Measurements from ENCODE around the gene LAMC1.

The LAMC1 gene

GRCh38 chr1:183180218-183180617, 157.0 kb downstream of the LAMC1 start:
- no peaks in the 10 kb centered on the region for H3K36me3 ChIP-seq (ENCODE audit: low read length)
- H3K79me2 ChIP-seq (ENCODE audit: insufficient read depth, low read length) = no peaks in the 10 kb centered on the region
- H3K27ac ChIP-seq (ENCODE audit: low read depth, low read length) = no peak overlapping the region
- H3K4me3 ChIP-seq (ENCODE audit: insufficient read depth, low read length, poor library complexity, severe bottlenecking) = no peak overlapping the region
- no peaks in the 10 kb centered on the region for H3K9me2 ChIP-seq (replicated peaks; ENCODE audit: insufficient read depth, low read length)
- no peaks in the 10 kb centered on the region for H3K27me3 ChIP-seq (ENCODE audit: low read length)
- H2AFZ ChIP-seq (ENCODE audit: low read depth, low read length, severe bottlenecking) = peak overlapping the region; percentile 14
- no peak overlapping the region for H3K4me2 ChIP-seq (ENCODE audit: low read depth, low read length, poor library complexity, severe bottlenecking)
- H3K9me3 ChIP-seq (ENCODE audit: insufficient read depth, low read length) = no peaks in the 10 kb centered on the region
- no peaks in the 10 kb centered on the region for H3F3A ChIP-seq (ENCODE audit: insufficient read depth)
- no peaks in the 10 kb centered on the region for H4K20me1 ChIP-seq (ENCODE audit: low read depth, low read length)
- TF ChIP-seq EZH2phosphoT487 (conservative IDR thresholded peaks at IDR 0.05; ENCODE audit: low read length) = no peak
- TF ChIP-seq, protein P1, sequence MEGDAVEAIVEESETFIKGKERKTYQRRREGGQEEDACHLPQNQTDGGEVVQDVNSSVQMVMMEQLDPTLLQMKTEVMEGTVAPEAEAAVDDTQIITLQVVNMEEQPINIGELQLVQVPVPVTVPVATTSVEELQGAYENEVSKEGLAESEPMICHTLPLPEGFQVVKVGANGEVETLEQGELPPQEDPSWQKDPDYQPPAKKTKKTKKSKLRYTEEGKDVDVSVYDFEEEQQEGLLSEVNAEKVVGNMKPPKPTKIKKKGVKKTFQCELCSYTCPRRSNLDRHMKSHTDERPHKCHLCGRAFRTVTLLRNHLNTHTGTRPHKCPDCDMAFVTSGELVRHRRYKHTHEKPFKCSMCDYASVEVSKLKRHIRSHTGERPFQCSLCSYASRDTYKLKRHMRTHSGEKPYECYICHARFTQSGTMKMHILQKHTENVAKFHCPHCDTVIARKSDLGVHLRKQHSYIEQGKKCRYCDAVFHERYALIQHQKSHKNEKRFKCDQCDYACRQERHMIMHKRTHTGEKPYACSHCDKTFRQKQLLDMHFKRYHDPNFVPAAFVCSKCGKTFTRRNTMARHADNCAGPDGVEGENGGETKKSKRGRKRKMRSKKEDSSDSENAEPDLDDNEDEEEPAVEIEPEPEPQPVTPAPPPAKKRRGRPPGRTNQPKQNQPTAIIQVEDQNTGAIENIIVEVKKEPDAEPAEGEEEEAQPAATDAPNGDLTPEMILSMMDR (IDR thresholded peaks at IDR 0.05; ENCODE audit: insufficient read depth, low read length, poor library complexity, severe bottlenecking) = no peak
- no peak overlapping the region for H3K9ac ChIP-seq (ENCODE audit: low read length)

DNA sequence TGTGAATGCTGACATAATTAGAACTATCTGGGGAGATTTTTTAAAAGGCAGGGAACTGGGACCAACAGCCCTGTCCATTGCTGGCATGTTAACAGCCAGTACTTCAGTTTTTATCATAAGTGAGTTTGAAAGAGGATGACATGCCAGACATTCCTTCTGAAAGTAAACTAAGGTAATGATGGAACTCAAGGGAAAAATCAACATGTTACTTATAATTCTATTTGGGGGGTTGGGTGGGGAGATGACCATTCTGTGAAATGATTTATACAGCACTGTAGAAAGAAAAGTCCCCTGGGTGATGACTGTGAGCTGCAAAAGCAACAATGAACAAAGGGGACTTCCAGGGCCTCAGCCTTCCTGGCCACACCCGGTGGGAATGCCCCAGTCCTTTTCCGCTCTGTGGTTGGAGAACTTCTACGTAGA, 157.4 kb downstream of the LAMC1 start:
- Histone ChIP-seq H3K9me2 (replicated peaks; ENCODE audit: insufficient read depth, low read length) (no peaks in the 10 kb centered on the region), H2AFZ (ENCODE audit: low read depth, low read length, severe bottlenecking) (no peak overlapping the region), H3K4me2 (ENCODE audit: low read depth, low read length, poor library complexity, severe bottlenecking) (no peak overlapping the region)

GRCh38 chr1:183185941-183186490, 162.8 kb downstream of the LAMC1 start, which contains the start of gene LAMC2:
TSS of gene LAMC2 (plus strand) at chr1:183186264. CDS start at chr1:183186353, 89 bp downstream.
- TF ChIP-seq, protein P1 (IDR thresholded peaks at IDR 0.05; ENCODE audit: insufficient read depth, low read length, poor library complexity, severe bottlenecking) = no peak
- no peak for TF ChIP-seq EZH2phosphoT487 (conservative IDR thresholded peaks at IDR 0.05; ENCODE audit: low read length)
- no peaks in the 10 kb centered on the region for H3K36me3 ChIP-seq (ENCODE audit: low read length)
- no peak within 1 kb of the TSS for H3K4me2 ChIP-seq (ENCODE audit: low read depth, low read length, poor library complexity, severe bottlenecking)
- no peaks in the 10 kb centered on the region for H3K27me3 ChIP-seq (ENCODE audit: low read length)
- no peaks in the 10 kb centered on the region for H3F3A ChIP-seq (ENCODE audit: insufficient read depth)
- no peak within 1 kb of the TSS for H3K9ac ChIP-seq (ENCODE audit: low read length)
- H3K4me3 ChIP-seq (ENCODE audit: insufficient read depth, low read length, poor library complexity, severe bottlenecking) = no peak within 1 kb of the TSS
- H3K9me2 ChIP-seq (replicated peaks; ENCODE audit: insufficient read depth, low read length) = no peaks in the 10 kb centered on the region
- no peaks in the 10 kb centered on the region for H3K9me3 ChIP-seq (ENCODE audit: insufficient read depth, low read length)
- no peak within 1 kb of the TSS for H2AFZ ChIP-seq (ENCODE audit: low read depth, low read length, severe bottlenecking)
- H3K27ac ChIP-seq (ENCODE audit: low read depth, low read length) = no peak within 1 kb of the TSS
- no peaks in the 10 kb centered on the region for H3K79me2 ChIP-seq (ENCODE audit: insufficient read depth, low read length)
- no peaks in the 10 kb centered on the region for H4K20me1 ChIP-seq (ENCODE audit: low read depth, low read length)

More for the DNA sequence above, 157.4 kb downstream of the LAMC1 start:
- Histone ChIP-seq H3K9ac (ENCODE audit: low read length) (no peak overlapping the region), H3K79me2 (ENCODE audit: insufficient read depth, low read length) (no peaks in the 10 kb centered on the region), H3K27me3 (ENCODE audit: low read length) (no peaks in the 10 kb centered on the region), H3K4me3 (ENCODE audit: insufficient read depth, low read length, poor library complexity, severe bottlenecking) (no peak overlapping the region), H4K20me1 (ENCODE audit: low read depth, low read length) (no peaks in the 10 kb centered on the region), H3F3A (ENCODE audit: insufficient read depth) (no peaks in the 10 kb centered on the region), H3K9me3 (ENCODE audit: insufficient read depth, low read length) (no peaks in the 10 kb centered on the region), H3K27ac (ENCODE audit: low read depth, low read length) (no peak overlapping the region), H3K36me3 (ENCODE audit: low read length) (no peaks in the 10 kb centered on the region)
- TF ChIP-seq, protein P1 (IDR thresholded peaks at IDR 0.05; ENCODE audit: insufficient read depth, low read length, poor library complexity, severe bottlenecking) = no peak
- TF ChIP-seq EZH2phosphoT487 (conservative IDR thresholded peaks at IDR 0.05; ENCODE audit: low read length) = no peak
